Coronary artery (tissue), 2 donors: Measurements from ENCODE around the gene CCDC61.

Source experiments
- DNase-seq: peaks from one replicate; pipeline ENCODE4 v3.0.0-alpha.2; 2017; ENCODE audit warnings: low spot score
- H3K27ac ChIP-seq, 2 donors: fragments of 200-600 bp; sonication (generic); one replicate each; pipeline ENCODE4 v1.5.1; 2016 to 2019
- H3K4me3 ChIP-seq: fragments of 200-600 bp; sonication (generic); 2 replicates; pipeline ENCODE4 v1.5.1; 2016; ENCODE audit warnings: mild to moderate bottlenecking, moderate library complexity
- CTCF ChIP-seq: fragments of 200-600 bp; sonication (generic); IDR thresholded peaks from one replicate; pipeline ENCODE4 v1.5.1; 2019; ENCODE audit warnings: antibody characterized with exemption

CCDC61 gene

GRCh38 chr19:46020819-46021125, 25.5 kb downstream of the CCDC61 start:
- H3K4me3 ChIP-seq: no peak overlapping the region
- H3K27ac ChIP-seq: no peak overlapping the region
- DNase-seq: no peak
- TF ChIP-seq CTCF: no peak

- no peak overlapping the region for H3K27ac ChIP-seq
- DNase-seq: no peak
- TF ChIP-seq CTCF: no peak
Observed at GRCh38 chr19:46021531-46022041, 26.3 kb downstream of the CCDC61 start.

GRCh38 chr19:46022061-46022430, 26.8 kb downstream of the CCDC61 start:
- DNase-seq: no peak
- no peak overlapping the region for H3K27ac ChIP-seq
- no peak for TF ChIP-seq CTCF
- no peak overlapping the region for H3K4me3 ChIP-seq

More at GRCh38 chr19:46021531-46022041, 26.3 kb downstream of the CCDC61 start:
- no peak overlapping the region for H3K4me3 ChIP-seq

- Histone ChIP-seq H3K27ac (no peak within 1 kb of the TSS), H3K4me3 (no peak within 1 kb of the TSS)
- no peak for TF ChIP-seq CTCF
- no peak for DNase-seq
Observed at GRCh38 chr19:46022431-46023310, 27.4 kb downstream of the CCDC61 start, which contains the start of gene PGLYRP1. TSS of gene PGLYRP1 (minus strand) at chr19:46023053. CDS start at chr19:46023021, 32 bp downstream.

- DNase-seq: no peak
- no peak overlapping the region for H3K4me3 ChIP-seq
- TF ChIP-seq CTCF: no peak
- no peak overlapping the region for H3K27ac ChIP-seq
Observed at GRCh38 chr19:46023311-46023779, 28.1 kb downstream of the CCDC61 start.

GRCh38 chr19:46025835-46026234, 30.6 kb downstream of the CCDC61 start:
- no peak for TF ChIP-seq CTCF
- no peak for DNase-seq
- Histone ChIP-seq H3K4me3 (no peak overlapping the region), H3K27ac (no peak overlapping the region)
